ENCODE data around the gene MYO3B.

DNA sequence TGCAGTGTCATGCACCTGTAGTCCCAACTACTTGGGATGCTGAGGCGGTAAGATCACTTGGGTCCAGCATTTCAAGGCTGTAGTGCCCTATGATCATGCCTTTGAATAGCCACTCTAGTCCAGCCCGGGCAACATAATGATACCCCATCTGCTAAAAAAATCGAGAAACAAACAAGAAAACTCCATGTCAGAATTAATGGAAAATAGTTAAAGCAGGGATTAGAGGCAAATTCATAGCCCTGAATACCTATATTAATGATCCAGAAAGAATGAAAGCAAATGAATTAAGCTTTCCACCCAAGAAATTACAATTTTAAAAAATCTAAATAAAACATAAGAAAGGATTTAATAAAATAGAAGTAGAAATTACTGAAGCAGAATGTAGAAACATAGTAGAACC lies 143.0 kb downstream of the MYO3B start:
- TF ChIP-seq, protein P1, sequence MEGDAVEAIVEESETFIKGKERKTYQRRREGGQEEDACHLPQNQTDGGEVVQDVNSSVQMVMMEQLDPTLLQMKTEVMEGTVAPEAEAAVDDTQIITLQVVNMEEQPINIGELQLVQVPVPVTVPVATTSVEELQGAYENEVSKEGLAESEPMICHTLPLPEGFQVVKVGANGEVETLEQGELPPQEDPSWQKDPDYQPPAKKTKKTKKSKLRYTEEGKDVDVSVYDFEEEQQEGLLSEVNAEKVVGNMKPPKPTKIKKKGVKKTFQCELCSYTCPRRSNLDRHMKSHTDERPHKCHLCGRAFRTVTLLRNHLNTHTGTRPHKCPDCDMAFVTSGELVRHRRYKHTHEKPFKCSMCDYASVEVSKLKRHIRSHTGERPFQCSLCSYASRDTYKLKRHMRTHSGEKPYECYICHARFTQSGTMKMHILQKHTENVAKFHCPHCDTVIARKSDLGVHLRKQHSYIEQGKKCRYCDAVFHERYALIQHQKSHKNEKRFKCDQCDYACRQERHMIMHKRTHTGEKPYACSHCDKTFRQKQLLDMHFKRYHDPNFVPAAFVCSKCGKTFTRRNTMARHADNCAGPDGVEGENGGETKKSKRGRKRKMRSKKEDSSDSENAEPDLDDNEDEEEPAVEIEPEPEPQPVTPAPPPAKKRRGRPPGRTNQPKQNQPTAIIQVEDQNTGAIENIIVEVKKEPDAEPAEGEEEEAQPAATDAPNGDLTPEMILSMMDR (IDR thresholded peaks at IDR 0.05; ENCODE audit: low read depth, low read length), result no peak
- TF ChIP-seq POLR2A (IDR thresholded peaks at IDR 0.05; ENCODE audit: extremely low read depth, insufficient read length), result no peak

Measured in NB4 (cell line).